OCI-LY1 (cell line): Measurements from ENCODE around the gene ZNF629.

Source experiments
- H2AFZ ChIP-seq: fragments of 200-600 bp; sonication (generic), shearing (Covaris generic); 2 replicates; pipeline ENCODE4 v1.6.0; 2014; ENCODE audit warnings: antibody characterized with exemption, mild to moderate bottlenecking, low read length
- H3F3A ChIP-seq: fragments of 200-600 bp; sonication (generic), shearing (Covaris generic); 2 replicates; pipeline ENCODE4 v1.6.0; 2014; ENCODE audit warnings: mild to moderate bottlenecking, antibody characterized with exemption, low read length, moderate library complexity; ENCODE audit not compliant: insufficient read depth
- H3K27ac ChIP-seq: fragments of 200-600 bp; sonication (generic); 2 replicates; pipeline ENCODE4 v1.5.1; 2014; ENCODE audit warnings: low read length, mixed run types, mild to moderate bottlenecking, low read depth; ENCODE audit not compliant: poor library complexity, severe bottlenecking
- H3K27me3 ChIP-seq: fragments of 200-600 bp; sonication (generic); 2 replicates; pipeline ENCODE4 v1.6.0; 2014; ENCODE audit warnings: antibody characterized with exemption, mild to moderate bottlenecking, low read length, moderate library complexity; ENCODE audit not compliant: insufficient read depth
- H3K36me3 ChIP-seq: fragments of 200-600 bp; sonication (generic); 2 replicates; pipeline ENCODE4 v1.6.1; 2014; ENCODE audit warnings: mild to moderate bottlenecking, antibody characterized with exemption, low read length, moderate library complexity, mixed read lengths; ENCODE audit not compliant: insufficient read depth
- H3K4me1 ChIP-seq: fragments of 200-600 bp; sonication (generic); 2 replicates; pipeline ENCODE4 v1.5.1; 2014; ENCODE audit warnings: mild to moderate bottlenecking, low read length, moderate library complexity; ENCODE audit not compliant: insufficient read depth, severe bottlenecking
- H3K4me2 ChIP-seq: fragments of 200-600 bp; sonication (generic), shearing (Covaris generic); 2 replicates; pipeline ENCODE4 v1.6.1; 2014; ENCODE audit warnings: low read length
- H3K4me3 ChIP-seq: fragments of 200-600 bp; sonication (generic); 2 replicates; pipeline ENCODE4 v1.5.1; 2014; ENCODE audit warnings: low read length, low read depth, mild to moderate bottlenecking, mixed read lengths; ENCODE audit not compliant: poor library complexity, severe bottlenecking
- H3K79me2 ChIP-seq: fragments of 200-600 bp; shearing (Covaris generic); 2 replicates; pipeline ENCODE4 v1.6.1; 2016; ENCODE audit warnings: mixed run types, low read length, mixed read lengths; ENCODE audit not compliant: insufficient read depth
- H3K9ac ChIP-seq: fragments of 200-600 bp; sonication (generic), shearing (Covaris generic); 2 replicates; pipeline ENCODE4 v1.6.1; 2014; ENCODE audit warnings: mild to moderate bottlenecking, low read length, mixed read lengths
- H3K9me2 ChIP-seq: fragments of 200-600 bp; sonication (generic), shearing (Covaris generic); 2 replicates; pipeline ENCODE4 v1.6.1; 2014; ENCODE audit warnings: low read depth, mild to moderate bottlenecking, low read length, mixed read lengths
- H3K9me3 ChIP-seq: fragments of 200-600 bp; shearing (Covaris generic); 2 replicates; pipeline ENCODE4 v1.6.1; 2014; ENCODE audit warnings: low read length, mixed read lengths
- H4K20me1 ChIP-seq: fragments of 200-600 bp; sonication (generic), shearing (Covaris generic); 2 replicates; pipeline ENCODE4 v1.6.0; 2016; ENCODE audit warnings: mild to moderate bottlenecking, low read length; ENCODE audit not compliant: insufficient read depth
- EZH2 ChIP-seq: fragments of 200-600 bp; sonication (generic), shearing (Covaris generic); IDR thresholded peaks from 2 replicates; pipeline ENCODE4 v1.8.0; 2017; ENCODE audit warnings: borderline replicate concordance, mixed run types, mild to moderate bottlenecking, antibody characterized with exemption, low read length, moderate library complexity, mixed read lengths
- TF ChIP-seq, protein P1 (sequence below): fragments of 200-600 bp; sonication (generic), shearing (Covaris generic); IDR thresholded peaks from 2 replicates; pipeline ENCODE4 v1.5.1; 2017; ENCODE audit warnings: mild to moderate bottlenecking, antibody characterized with exemption, low read length, moderate library complexity, mixed read lengths

ZNF629 gene

DNA sequence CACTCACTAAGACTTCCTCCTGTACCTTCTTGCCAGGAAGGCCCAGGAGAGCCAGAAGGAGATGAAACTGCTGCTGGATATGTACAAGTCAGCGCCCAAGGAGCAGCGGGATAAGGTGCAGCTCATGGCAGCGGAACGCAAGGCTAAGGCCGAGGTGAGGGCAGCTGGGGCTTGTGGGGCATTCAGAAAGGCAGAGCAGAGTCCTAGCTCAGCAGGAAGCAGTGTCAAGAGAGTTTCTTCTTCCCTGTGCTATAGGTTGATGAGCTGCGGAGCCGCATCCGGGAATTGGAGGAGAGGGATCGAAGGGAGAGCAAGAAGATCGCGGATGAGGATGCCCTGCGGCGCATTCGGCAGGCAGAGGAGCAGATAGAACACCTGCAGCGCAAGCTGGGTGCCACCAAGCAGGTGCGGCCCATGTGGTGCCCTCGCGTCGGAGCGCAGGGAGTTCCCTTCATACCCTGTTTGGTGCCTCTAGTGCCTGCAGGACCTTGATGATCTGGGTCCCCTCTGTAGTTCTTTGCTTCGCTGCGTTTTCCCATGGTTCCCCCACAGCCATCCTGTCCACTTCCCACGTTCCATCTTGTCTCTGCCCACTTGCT, 18.3 kb downstream of the ZNF629 start:
- peaks cover 96% of the 10 kb centered on the region for H3K36me3 ChIP-seq
- no peaks in the 10 kb centered on the region for H3K79me2 ChIP-seq
- H2AFZ ChIP-seq = no peak overlapping the region
- no peaks in the 10 kb centered on the region for H4K20me1 ChIP-seq
- no peak overlapping the region for H3K4me2 ChIP-seq
- H3K4me1 ChIP-seq = peaks cover 5% of the 10 kb centered on the region
- no peaks in the 10 kb centered on the region for H3K27me3 ChIP-seq
- H3K9me2 ChIP-seq = no peaks in the 10 kb centered on the region
- H3K4me3 ChIP-seq = no peak overlapping the region
- H3K27ac ChIP-seq = no peak overlapping the region
- no peaks in the 10 kb centered on the region for H3F3A ChIP-seq
- TF ChIP-seq, protein P1, sequence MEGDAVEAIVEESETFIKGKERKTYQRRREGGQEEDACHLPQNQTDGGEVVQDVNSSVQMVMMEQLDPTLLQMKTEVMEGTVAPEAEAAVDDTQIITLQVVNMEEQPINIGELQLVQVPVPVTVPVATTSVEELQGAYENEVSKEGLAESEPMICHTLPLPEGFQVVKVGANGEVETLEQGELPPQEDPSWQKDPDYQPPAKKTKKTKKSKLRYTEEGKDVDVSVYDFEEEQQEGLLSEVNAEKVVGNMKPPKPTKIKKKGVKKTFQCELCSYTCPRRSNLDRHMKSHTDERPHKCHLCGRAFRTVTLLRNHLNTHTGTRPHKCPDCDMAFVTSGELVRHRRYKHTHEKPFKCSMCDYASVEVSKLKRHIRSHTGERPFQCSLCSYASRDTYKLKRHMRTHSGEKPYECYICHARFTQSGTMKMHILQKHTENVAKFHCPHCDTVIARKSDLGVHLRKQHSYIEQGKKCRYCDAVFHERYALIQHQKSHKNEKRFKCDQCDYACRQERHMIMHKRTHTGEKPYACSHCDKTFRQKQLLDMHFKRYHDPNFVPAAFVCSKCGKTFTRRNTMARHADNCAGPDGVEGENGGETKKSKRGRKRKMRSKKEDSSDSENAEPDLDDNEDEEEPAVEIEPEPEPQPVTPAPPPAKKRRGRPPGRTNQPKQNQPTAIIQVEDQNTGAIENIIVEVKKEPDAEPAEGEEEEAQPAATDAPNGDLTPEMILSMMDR = no peak
- TF ChIP-seq EZH2 = no peak
- H3K9me3 ChIP-seq = no peaks in the 10 kb centered on the region
- no peak overlapping the region for H3K9ac ChIP-seq

DNA sequence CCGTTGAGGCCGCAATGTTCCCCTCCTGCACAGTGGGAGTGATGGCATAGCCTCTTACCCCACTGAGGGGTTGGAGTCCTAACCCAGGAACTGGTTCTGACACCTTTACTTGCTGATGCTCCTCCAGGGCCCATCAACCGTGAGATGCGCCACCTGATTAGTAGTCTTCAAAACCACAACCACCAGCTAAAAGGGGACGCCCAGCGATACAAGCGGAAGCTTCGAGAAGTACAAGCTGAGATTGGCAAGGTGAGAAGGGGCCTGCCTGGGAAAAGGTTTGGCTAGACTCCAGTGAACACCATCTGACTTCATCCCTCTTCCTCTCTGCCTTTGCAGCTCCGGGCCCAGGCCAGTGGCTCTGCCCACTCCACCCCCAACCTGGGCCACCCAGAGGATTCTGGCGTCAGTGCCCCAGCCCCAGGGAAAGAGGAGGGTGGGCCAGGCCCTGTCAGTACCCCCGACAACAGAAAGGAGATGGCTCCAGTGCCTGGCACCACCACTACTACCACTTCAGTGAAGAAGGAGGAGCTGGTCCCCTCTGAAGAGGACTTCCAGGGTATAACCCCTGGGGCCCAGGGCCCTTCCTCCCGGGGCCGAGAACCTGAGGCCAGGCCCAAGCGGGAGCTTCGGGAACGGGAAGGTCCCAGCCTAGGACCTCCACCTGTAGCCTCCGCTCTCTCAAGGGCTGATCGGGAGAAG, 19.1 kb downstream of the ZNF629 start:
- no peak for TF ChIP-seq EZH2
- TF ChIP-seq, protein P1 = no peak

DNA sequence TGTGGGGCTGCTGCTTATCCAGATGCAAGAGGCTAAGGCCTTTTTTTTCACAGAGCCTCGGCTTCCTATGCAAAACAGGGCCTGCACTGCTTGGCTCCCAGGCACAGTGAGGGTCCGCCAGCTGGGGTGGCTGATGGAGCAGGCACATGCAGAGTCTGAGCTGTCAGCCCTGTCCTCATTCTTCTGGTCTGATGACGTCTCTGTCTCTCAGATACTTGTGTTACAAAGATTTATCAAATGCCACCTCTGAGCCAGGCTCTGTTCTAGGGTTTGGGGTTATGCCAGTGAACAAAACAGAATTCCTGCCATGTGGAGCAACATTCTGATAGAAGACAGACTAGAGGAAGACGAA, 20.1 kb downstream of the ZNF629 start:
- Histone ChIP-seq H3K27me3 (no peaks in the 10 kb centered on the region), H3K9me2 (no peaks in the 10 kb centered on the region), H2AFZ (no peak overlapping the region), H3F3A (no peaks in the 10 kb centered on the region), H3K79me2 (no peaks in the 10 kb centered on the region; the same call in 1 of the 2 replicates), H3K9me3 (no peaks in the 10 kb centered on the region), H3K36me3 (peaks cover 87% of the 10 kb centered on the region), H3K27ac (no peak overlapping the region), H3K4me2 (no peak overlapping the region), H3K9ac (no peak overlapping the region), H3K4me3 (no peak overlapping the region), H3K4me1 (peaks cover 17% of the 10 kb centered on the region), H4K20me1 (no peaks in the 10 kb centered on the region)
- TF ChIP-seq EZH2 = no peak
- TF ChIP-seq, protein P1 = no peak

More for the DNA sequence above, 19.1 kb downstream of the ZNF629 start:
- Histone ChIP-seq H3F3A (no peaks in the 10 kb centered on the region), H3K9ac (no peak overlapping the region), H3K27me3 (no peaks in the 10 kb centered on the region), H3K9me3 (no peaks in the 10 kb centered on the region), H3K4me3 (no peak overlapping the region), H3K36me3 (peaks cover 96% of the 10 kb centered on the region), H3K4me2 (no peak overlapping the region), H2AFZ (no peak overlapping the region), H3K4me1 (peaks cover 12% of the 10 kb centered on the region), H3K9me2 (no peaks in the 10 kb centered on the region), H3K27ac (no peak overlapping the region), H3K79me2 (no peaks in the 10 kb centered on the region; the same call in 1 of the 2 replicates), H4K20me1 (no peaks in the 10 kb centered on the region)
